HG03159 (cell line): Measurements from ENCODE around the gene COL6A1.
"Not testable (repeated sequence)": the region's sequence is repeated elsewhere in the genome, so short reads cannot be mapped to it uniquely, and the experiment has no call there.

ENCODE experiments used
- ATAC-seq: cut with Tn5 transposase; IDR thresholded peaks from one replicate; pipeline ENCODE4 v1.9.1; 2021; ENCODE audit warnings: mild to moderate bottlenecking, moderate library complexity; ENCODE audit not compliant: unreplicated experiment

Gene COL6A1

GRCh38 chr21:45944601-45945000 lies 37.0 kb upstream of the COL6A1 start:
- ATAC-seq = no peak

- no peak for ATAC-seq
Measured at GRCh38 chr21:45945066-45945867, 36.3 kb upstream of the COL6A1 start.

GRCh38 chr21:45945868-45946210 lies 35.7 kb upstream of the COL6A1 start:
- ATAC-seq = no peak

- no peak for ATAC-seq
Measured at GRCh38 chr21:45947296-45947695, 34.3 kb upstream of the COL6A1 start.

GRCh38 chr21:45947716-45948255 lies 33.8 kb upstream of the COL6A1 start:
- no peak for ATAC-seq

- ATAC-seq = no peak
Measured at GRCh38 chr21:45948576-45949141, 32.9 kb upstream of the COL6A1 start.

- ATAC-seq = no peak
Measured at GRCh38 chr21:45949928-45950739, 31.4 kb upstream of the COL6A1 start.

GRCh38 chr21:45950740-45951515 lies 30.6 kb upstream of the COL6A1 start:
- no peak for ATAC-seq

GRCh38 chr21:45951676-45952075 lies 29.9 kb upstream of the COL6A1 start:
- no peak for ATAC-seq

GRCh38 chr21:45952527-45952926 lies 29.0 kb upstream of the COL6A1 start:
- ATAC-seq = not testable (repeated sequence)

GRCh38 chr21:45952974-45953373 lies 28.6 kb upstream of the COL6A1 start:
- ATAC-seq = no peak

GRCh38 chr21:45954261-45954660 lies 27.3 kb upstream of the COL6A1 start:
- ATAC-seq = no peak

GRCh38 chr21:45954921-45955320 lies 26.6 kb upstream of the COL6A1 start:
- ATAC-seq = no peak

GRCh38 chr21:45957551-45957950 lies 24.0 kb upstream of the COL6A1 start:
- ATAC-seq = no peak

- ATAC-seq = no peak
Measured at GRCh38 chr21:45957981-45958600, 23.5 kb upstream of the COL6A1 start.

- no peak for ATAC-seq
Measured at GRCh38 chr21:45959182-45959581, 22.4 kb upstream of the COL6A1 start.

GRCh38 chr21:45959779-45960390 lies 21.7 kb upstream of the COL6A1 start:
- ATAC-seq = no peak

- not testable (repeated sequence) for ATAC-seq
Measured at GRCh38 chr21:45961408-45961807, 20.2 kb upstream of the COL6A1 start.

- no peak for ATAC-seq
Measured at GRCh38 chr21:45962531-45963231, 18.9 kb upstream of the COL6A1 start.
